Activated naive CD4-positive, alpha-beta T cell treated with anti-CD3 and anti-CD28 coated beads, Interleukin-2, amount 50 U/mL, for 72 hours (primary cell): Measurements from ENCODE around the gene SIT1. TPM values are rescaled to one million over a fixed set of nuclear protein-coding genes. Genes with fewer than 3 reads are reported as not detected.
A peak's percentile ranks its signal among the peaks of the same experiment; 100 is the strongest.
"Not testable (repeated sequence)": the region's sequence is repeated elsewhere in the genome, so short reads cannot be mapped to it uniquely, and the experiment has no call there.

Experiments
- ATAC-seq, 2 donors: fragments of 150-1000 bp; cut with Tn5 transposase; 2 replicates each; pipeline ENCODE4 v1.10.0; 2021; ENCODE audit warnings: mild to moderate bottlenecking in 2 of 2, moderate library complexity in 2 of 2
- DNase-seq, 2 donors: peaks; one replicate each; pipeline ENCODE4 v3.0.0; 2021 to 2022; ENCODE audit warnings: low spot score in 2 of 2
- H3K27ac Mint-ChIP-seq, 2 donors: one replicate each; pipeline ENCODE4 v1.8.0; 2022; ENCODE audit warnings: mild to moderate bottlenecking in 2 of 2, mixed read lengths in 2 of 2
- H3K36me3 Mint-ChIP-seq, 2 donors: one replicate each; pipeline ENCODE4 v1.8.0; 2022; ENCODE audit warnings: mixed read lengths in 2 of 2
- H3K9me3 Mint-ChIP-seq, 2 donors: one replicate each; pipeline ENCODE4 v1.8.0; 2022; ENCODE audit warnings: mixed read lengths in 2 of 2
- total RNA-seq, 2 donors: library from RNA; stranded (reverse); gene quantifications; one replicate each; pipeline ENCODE4 v1.2.3, GENCODE V29; 2022

Gene SIT1
- total RNA-seq, 2 donors from 2014 or later = 67.8 to 122 TPM

DNA sequence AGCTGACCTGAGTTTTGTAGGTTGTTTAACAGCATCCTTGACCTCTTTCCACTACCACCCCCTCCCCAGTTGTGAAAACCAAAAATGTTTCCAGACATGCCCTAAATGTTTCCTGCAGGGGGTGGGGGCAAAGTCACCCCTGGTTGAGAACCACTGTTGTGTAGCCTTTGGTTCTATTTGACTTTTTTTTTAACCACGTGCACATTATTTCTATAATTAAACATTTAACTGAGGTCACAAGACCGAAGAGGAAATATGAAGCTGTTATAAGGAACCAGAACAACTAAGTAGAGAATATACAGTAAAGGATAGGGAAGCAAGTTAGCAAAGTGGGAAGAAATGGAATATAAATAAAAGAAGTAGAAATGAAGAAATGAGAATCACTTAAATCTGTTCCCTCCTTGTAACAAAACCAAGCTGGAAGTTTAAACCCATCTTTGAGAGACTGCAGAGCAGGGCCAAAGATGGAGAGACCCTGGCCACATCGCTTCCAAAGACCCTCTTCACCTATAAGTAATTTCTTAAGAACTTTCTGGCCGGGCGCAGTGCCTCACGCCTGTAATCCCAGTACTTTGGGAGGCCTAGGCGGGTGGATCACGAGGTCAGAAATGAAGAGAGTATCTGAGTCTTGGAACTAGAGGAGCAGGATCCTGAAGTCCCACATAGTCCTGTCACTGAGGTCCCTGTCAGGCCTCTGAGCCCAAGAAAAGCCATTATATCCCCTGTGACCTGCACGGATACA is 14.4 kb downstream of the SIT1 start:
- Mint-ChIP-seq H3K36me3 (peaks cover 0 to 27% of the 10 kb centered on the region in 2 donors), H3K9me3 (peaks cover 4 to 16% of the 10 kb centered on the region in 2 donors), H3K27ac (no peak overlapping the region)
- no peak for DNase-seq
- ATAC-seq = no peak

DNA sequence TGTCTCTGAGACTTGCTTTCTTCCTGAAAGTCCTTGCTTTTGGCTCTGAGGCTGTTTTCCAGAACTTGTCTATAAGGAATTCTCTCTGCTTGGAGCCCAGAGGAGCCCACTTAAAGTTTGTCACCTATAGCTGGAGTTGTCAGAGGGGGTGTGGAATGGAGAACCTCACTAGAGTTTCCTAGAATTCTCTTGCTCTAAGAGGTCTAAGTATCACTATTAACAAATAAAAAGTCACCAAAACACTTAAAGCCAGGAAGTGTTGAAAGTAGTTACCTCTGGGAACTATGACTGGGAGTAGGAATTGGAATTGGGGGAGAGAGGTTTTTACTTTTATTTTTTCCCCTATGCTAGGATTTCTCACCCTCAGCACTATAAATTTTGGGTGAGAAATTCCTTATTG is 15.0 kb downstream of the SIT1 start:
- DNase-seq (no peak), ATAC-seq (no peak)
- peaks cover 0 to 21% of the 10 kb centered on the region in 2 donors for H3K36me3 Mint-ChIP-seq
- H3K27ac Mint-ChIP-seq = peak overlapping the region in 1 of 2 donors; percentile 9
- peaks cover 4 to 16% of the 10 kb centered on the region in 2 donors for H3K9me3 Mint-ChIP-seq

DNA sequence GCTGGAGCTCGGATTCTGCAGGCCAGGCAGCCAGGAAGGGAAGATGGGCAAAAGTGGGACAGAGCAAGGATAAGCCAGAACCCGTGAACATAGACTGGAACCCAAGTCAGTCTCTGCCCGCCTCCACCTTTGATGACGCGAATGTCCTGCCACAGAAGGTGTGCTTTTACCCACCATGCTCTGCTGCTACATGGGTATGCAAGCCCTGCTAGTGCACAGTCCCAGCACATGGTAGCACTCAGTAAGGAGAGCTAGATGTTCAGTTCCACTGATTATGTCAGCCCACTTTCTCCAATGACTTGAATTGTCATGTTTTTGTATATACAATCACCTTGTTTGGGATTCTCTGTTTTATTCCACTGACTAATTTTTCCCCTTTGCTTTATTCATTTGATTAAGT is 21.1 kb downstream of the SIT1 start:
- Mint-ChIP-seq H3K27ac (no peak overlapping the region), H3K36me3 (no peaks in the 10 kb centered on the region), H3K9me3 (no peaks in the 10 kb centered on the region)
- ATAC-seq (no peak), DNase-seq (no peak)

DNA sequence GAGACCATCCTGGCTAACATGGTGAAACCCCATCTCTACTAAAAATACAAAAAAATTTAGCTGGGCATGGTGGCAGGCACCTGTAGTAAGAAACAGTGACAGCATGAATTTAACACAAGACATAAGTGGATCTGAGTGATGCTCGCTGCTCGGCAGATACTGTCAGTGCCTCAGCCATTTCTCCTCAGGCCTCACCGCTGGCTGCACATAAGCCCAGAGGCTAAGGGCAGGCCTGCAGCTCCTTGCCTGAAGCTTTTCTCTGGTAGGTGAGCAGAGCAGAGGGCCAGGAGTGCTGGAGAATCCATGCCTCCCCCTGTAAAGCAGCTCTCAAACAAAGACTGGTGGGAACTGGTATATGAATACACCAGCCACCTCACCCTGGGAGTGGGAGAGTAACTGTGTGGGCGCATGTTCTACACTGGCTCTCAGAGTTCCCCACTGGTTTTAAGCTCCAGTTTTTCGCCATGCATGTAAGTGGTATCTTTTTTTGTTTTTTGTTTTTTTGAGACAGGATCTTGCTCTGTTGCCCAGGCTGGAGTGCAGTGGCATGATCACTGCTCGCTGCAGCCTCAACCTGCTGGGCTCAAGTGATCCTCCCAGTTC is 22.2 kb downstream of the SIT1 start:
- DNase-seq (no peak), ATAC-seq (no peak)
- Mint-ChIP-seq H3K36me3 (no peaks in the 10 kb centered on the region), H3K9me3 (no peaks in the 10 kb centered on the region), H3K27ac (no peak overlapping the region)

DNA sequence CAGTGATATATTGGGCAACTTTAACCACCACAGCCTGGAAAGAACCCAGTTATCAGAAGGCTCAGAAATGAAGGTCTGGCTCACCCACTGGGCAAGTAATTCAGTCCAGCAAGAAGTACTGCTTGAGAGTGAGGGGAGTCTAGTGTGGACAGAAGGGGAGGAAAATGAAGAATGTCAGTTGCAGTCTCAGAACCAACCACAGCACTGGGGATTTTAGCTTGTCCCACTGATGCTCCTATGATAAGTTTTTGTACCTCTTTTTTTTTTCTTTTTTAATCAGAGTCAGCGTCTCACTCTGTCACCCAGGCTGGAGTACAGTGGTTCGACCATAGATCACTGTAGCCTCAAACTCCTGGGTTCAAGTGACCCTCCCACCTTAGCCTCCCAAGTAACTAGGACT is 23.2 kb downstream of the SIT1 start:
- H3K27ac Mint-ChIP-seq = no peak overlapping the region
- no peaks in the 10 kb centered on the region for H3K9me3 Mint-ChIP-seq
- H3K36me3 Mint-ChIP-seq = no peaks in the 10 kb centered on the region
- ATAC-seq = no peak
- no peak for DNase-seq

DNA sequence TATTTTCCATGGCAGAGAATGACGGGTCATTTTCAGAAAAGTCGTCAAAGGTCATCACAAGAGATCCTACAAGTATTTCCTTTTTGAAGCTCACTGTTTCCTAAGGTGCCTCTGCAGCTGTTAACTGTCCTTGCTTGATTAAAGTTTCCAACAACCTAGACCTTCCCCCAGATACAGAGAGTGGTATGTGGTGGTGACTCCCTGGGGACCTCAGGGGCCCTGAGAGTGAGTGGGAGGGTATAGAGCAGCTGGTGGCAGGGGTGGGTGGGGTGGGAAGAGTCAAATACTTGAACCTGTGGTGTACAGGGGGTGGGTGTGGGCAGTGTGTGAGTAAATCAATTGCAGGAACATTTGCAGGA is 31.0 kb downstream of the SIT1 start:
- peak; percentile 69 to 71 for ATAC-seq
- Mint-ChIP-seq H3K36me3 (no peaks in the 10 kb centered on the region), H3K27ac (peak overlapping the region; percentile 14 to 86), H3K9me3 (no peaks in the 10 kb centered on the region)
- DNase-seq = no peak

DNA sequence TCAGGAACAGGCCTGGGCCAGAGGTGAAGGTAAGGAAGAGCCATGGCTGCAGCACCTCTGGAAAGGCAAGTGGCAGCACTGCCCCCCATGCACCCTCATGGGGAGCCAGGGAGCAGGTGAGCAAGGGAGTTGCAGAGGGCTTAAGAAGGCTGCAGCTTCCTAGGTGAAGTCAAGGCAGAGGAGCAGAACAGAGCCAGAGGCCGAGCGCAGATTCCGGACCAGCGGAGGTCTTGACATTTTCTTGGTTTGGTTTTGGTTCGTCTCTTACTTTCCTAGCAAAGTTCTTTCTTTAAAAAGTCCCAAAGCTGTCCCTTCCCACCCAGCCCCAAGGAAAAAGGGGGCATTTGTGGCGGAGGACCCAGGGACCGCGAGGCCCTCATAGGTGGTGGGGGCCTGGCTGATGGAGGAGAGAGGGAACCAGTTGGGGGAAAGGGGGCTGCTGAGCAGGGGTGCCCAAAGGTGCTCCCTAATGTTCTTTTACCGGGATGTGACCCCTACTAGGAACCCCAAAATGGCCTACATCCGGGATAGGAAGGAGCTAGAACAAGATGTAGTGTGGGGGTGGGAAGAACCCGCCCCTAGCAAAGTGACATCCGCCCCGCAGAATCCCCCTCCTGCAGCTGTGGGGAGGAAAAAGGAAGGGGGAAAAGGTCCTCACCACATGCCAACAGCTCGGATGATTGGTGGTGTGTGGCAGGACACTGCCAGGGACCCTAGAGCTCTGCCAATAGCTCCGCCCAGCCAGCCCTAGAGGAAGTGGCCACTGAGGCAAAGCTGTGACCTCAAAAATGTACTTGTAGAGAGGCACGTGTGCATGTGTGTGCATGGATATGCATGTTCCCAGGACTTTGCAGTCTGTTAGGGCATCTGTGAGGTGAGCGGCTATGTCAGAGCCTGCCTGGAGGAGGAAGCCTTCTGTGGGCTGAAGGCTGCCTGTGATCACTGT is 31.6 kb downstream of the SIT1 start:
- Mint-ChIP-seq H3K27ac (peak overlapping the region; percentile 65 to 86), H3K9me3 (no peaks in the 10 kb centered on the region), H3K36me3 (no peaks in the 10 kb centered on the region)
- DNase-seq (peak in 1 of 2 donors; percentile 72), ATAC-seq (peak; percentile 65 to 77)

DNA sequence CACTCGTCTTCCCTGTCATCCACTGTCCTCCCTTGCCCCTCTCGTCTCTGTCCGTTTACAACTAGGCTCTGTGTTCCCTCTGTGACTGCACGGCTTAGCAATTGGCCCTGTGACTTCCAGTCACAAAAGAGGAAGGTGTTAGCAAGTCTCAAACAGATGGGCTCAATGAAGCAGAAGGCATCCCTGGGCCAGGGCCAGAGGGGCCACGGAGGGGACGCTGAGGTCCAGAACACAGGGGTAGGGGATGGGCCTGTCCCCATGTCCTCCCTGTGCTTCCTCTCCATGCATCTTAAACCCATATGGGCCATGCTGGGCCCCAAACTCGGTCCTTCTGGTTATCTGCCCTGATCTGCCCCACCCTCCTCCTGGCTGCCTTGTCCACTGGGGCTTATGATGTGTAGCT is 32.4 kb downstream of the SIT1 start, which contains the start of gene CD72:
CD72 (minus strand) TSS at position 89 of the 403 bp plus-strand sequence. CDS start 110 bp downstream, outside the sequence.
- DNase-seq = no peak
- Mint-ChIP-seq H3K27ac (peak within 1 kb of the TSS; percentile 86 to 88), H3K9me3 (no peaks in the 10 kb centered on the region), H3K36me3 (no peaks in the 10 kb centered on the region)
- no peak for ATAC-seq

DNA sequence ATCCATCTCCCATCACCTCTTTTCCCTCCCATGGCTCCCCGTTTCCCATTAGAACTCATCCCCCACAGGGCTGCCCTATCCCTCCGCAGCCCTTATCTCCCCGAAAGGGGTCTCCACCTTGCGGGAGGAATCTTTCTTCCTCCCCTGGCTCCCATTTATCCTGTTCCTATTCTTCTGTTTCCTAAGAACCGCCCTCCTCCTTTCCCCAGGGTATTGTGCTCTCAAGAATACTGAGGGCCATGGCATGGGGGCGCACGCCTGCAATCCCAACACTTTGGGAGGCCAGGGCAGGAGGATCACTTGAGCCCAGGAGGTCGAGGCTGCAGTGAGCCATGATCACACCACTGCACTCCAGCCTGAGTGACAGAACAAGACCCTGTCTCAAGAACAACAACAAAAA is 33.2 kb downstream of the SIT1 start:
- Mint-ChIP-seq H3K9me3 (no peaks in the 10 kb centered on the region), H3K27ac (peak overlapping the region; percentile 86 to 88), H3K36me3 (no peaks in the 10 kb centered on the region)
- no peak for ATAC-seq
- no peak for DNase-seq

DNA sequence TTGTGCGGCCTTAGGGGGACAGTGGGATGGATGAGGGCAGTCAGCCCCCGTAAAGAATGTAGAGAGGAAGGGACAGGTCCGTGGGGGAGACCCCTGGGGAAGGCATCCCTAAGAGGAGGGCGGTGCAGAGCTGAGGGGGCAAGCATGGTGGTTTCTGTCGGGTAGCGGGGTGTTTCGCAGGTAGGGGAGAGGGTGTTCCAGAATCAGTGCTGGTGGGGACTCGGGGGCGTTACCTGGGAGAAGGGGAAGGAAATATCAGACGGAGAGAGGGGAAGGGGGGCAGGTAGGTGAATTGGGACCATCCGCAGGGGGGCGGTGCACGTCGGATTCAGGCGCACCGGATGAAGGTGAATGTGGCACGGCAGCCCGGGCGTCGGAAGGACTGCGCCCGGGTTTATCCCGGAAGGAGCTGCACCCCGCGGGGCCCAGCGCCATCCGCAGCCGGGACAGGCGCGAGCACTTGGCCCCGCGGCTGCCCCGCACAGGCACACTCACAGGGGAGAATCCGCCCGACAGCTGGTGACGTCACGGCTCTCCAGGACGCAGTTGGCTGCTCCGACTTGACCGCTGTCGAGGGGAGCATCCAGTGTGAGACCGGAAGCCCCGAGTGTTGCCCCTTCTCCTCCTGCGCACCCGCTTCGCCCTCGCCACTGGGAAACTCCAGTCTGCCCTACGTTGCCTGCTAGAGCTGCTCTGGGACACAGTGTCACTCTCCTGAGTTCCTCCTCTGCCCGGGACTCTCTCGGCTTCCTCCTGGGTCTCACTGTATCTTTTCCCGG is 33.9 kb downstream of the SIT1 start:
- Mint-ChIP-seq H3K36me3 (no peaks in the 10 kb centered on the region), H3K27ac (peak overlapping the region; percentile 86 to 88), H3K9me3 (no peaks in the 10 kb centered on the region)
- ATAC-seq (peak; percentile 76), DNase-seq (peak; percentile 64 to 82)

DNA sequence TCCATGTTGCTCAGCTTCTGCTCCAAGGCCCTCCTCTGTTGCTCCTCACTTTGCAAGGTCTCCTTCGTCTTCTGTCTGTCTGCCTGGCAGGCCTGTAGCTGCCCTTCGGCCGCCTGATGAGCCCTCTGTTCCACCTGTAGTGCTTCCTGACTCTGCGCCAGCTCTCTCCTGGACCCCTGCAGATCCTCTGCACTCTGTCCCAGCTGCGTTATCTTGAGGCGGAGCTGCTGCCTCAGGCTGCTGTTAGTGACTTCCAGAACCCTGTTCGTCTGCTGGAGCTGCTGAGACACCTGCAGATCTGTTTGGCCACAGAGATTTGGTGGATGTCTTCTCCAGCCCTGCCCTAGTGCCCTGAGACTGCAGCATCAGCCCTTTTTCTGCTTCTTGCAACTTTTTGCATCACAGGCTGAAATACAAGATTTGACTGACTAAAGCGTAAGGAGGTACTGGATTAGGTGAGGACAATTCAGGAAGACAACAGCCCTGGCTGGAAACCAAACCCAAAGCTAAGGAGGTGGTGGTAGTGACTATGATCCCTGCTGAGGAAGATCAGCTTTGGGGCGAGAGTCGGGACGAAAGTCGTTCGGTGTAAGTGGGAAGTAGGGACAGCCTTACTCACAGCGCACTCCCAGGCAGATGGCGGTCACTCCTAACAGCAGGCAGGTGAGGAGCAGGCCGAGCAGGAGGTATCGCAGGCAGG is 34.6 kb downstream of the SIT1 start:
- Mint-ChIP-seq H3K9me3 (no peaks in the 10 kb centered on the region), H3K27ac (peak overlapping the region; percentile 1 to 86), H3K36me3 (no peaks in the 10 kb centered on the region)
- DNase-seq (no peak), ATAC-seq (no peak)

DNA sequence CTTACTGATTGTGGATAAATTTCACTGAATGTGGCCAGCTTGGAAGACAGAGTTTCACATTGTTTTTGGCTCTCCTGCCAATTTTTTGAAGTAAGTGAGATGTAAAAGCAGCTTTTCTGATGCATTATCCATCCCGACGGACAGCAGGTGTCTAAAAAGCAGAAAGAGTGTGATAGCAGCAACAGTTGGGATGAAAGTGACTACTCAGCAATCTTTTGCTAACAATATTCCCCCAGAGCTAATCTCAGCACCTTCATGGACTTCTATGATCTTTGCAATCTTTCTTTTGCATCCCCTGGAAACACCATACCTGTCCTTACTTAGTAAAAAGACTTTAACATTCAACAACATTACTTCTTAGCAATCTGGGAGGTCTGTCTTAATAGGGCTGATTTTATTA is 37.9 kb downstream of the SIT1 start:
- no peaks in the 10 kb centered on the region for H3K9me3 Mint-ChIP-seq
- DNase-seq (no peak), ATAC-seq (no peak)
- no peaks in the 10 kb centered on the region for H3K36me3 Mint-ChIP-seq
- H3K27ac Mint-ChIP-seq = no peak overlapping the region

DNA sequence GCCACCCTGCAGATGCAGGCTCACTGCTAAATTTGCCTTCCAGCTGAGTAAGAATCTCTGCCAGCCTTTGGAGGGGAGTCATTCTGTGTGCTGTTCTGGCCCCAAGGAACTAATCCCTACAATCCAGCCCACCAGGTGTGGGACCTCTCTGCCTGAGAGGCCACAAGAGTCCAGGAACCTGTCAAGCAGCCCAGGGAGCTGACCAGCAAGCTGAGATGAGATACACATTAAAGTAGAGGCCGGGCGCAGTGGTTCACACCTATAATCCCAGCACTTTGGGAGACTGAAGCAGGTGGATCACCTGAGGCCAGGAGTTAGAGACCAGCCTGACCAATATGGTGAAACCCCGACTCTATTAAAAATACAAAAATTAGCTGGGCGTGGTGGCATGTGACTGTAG is 38.7 kb downstream of the SIT1 start:
- H3K9me3 Mint-ChIP-seq, H3K27ac Mint-ChIP-seq, ATAC-seq, H3K36me3 Mint-ChIP-seq, DNase-seq: not testable (repeated sequence)

DNA sequence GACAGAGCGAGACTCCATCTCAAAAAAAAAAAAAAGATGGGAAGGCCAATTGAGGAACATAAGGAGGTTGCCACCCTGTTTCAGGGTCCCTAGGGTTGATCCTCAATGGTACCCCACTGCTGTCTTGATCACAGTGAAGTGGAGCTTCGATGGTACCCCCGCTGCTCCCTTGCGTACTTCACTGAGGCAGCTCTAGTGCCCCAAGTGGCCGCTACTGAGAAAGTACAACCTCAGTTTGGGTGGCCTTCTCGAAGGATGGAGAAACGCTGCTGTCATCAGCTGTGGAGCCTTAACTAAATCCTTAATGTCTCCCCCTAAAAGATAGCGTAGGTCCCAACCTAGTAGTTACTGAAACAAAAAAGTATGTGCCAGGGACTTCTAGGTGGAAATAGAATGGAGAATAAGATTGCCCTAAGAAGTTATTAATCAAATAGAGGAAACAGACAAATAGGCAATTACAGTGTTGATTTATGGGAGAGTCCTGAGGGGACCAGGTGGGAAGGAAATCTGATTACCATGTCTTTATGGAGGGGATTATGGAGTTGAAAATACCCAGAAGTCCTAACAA is 39.4 kb downstream of the SIT1 start:
- ATAC-seq (peak; percentile 75 to 83), DNase-seq (peak in 1 of 2 donors; percentile 51)
- Mint-ChIP-seq H3K9me3 (no peaks in the 10 kb centered on the region), H3K27ac (no peak overlapping the region), H3K36me3 (no peaks in the 10 kb centered on the region)

DNA sequence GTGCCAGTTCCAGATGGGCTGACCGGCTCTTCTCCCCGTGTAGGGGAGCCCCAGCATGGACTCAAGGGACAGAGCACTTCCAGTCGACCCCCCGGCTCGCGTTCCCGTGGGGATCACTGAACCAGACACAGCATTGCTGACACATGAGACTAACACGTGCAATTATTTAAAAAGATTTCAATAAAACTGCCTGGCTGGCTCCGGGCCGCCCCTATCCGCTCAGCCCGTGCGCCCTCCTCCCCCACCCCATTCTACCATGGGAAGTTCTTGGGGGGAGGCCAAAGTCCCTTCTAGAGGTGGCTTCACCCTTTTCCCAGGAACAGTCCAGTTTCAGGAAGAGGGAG is 40.9 kb downstream of the SIT1 start:
- H3K9me3 Mint-ChIP-seq = no peaks in the 10 kb centered on the region
- no peak overlapping the region for H3K27ac Mint-ChIP-seq
- ATAC-seq (no peak), DNase-seq (no peak)
- H3K36me3 Mint-ChIP-seq = no peaks in the 10 kb centered on the region
